Measurements from ENCODE around the gene RNF149.

The RNF149 gene

GRCh38 chr2:101287303-101287702 is 21.2 kb downstream of the RNF149 start:
- DNase-seq (ENCODE audit: low read depth), result no peak
- TF ChIP-seq CTCF (IDR thresholded peaks at IDR 0.05; ENCODE audit: insufficient read depth, low read depth, low read length, missing control alignments), result no peak
- H3K4me3 ChIP-seq (ENCODE audit: low read length), result no peak overlapping the region

GRCh38 chr2:101286684-101287083 is 21.8 kb downstream of the RNF149 start:
- H3K4me3 ChIP-seq (ENCODE audit: low read length), result no peak overlapping the region
- no peak for DNase-seq (ENCODE audit: low read depth)
- TF ChIP-seq CTCF (IDR thresholded peaks at IDR 0.05; ENCODE audit: insufficient read depth, low read depth, low read length, missing control alignments), result no peak

GRCh38 chr2:101282980-101283379 is 25.5 kb downstream of the RNF149 start:
- H3K4me3 ChIP-seq (ENCODE audit: low read length), result no peak overlapping the region
- no peak for TF ChIP-seq CTCF (IDR thresholded peaks at IDR 0.05; ENCODE audit: insufficient read depth, low read depth, low read length, missing control alignments)
- DNase-seq (ENCODE audit: low read depth), result no peak

GRCh38 chr2:101281482-101281881 is 27.0 kb downstream of the RNF149 start:
- no peak for DNase-seq (ENCODE audit: low read depth)
- H3K4me3 ChIP-seq (ENCODE audit: low read length), result no peak overlapping the region
- TF ChIP-seq CTCF (IDR thresholded peaks at IDR 0.05; ENCODE audit: insufficient read depth, low read depth, low read length, missing control alignments), result no peak

- no peak overlapping the region for H3K4me3 ChIP-seq (ENCODE audit: low read length)
- no peak for DNase-seq (ENCODE audit: low read depth)
- no peak for TF ChIP-seq CTCF (IDR thresholded peaks at IDR 0.05; ENCODE audit: insufficient read depth, low read depth, low read length, missing control alignments)
Observed at GRCh38 chr2:101278925-101279324, 29.6 kb downstream of the RNF149 start.

GRCh38 chr2:101277111-101277510 is 31.4 kb downstream of the RNF149 start:
- peak; percentile 67 for DNase-seq (ENCODE audit: low read depth)
- H3K4me3 ChIP-seq (ENCODE audit: low read length), result no peak overlapping the region

More at GRCh38 chr2:101277111-101277510, 31.4 kb downstream of the RNF149 start:
- TF ChIP-seq CTCF (IDR thresholded peaks at IDR 0.05; ENCODE audit: insufficient read depth, low read depth, low read length, missing control alignments), result peak; percentile 49
